OCI-LY7 (cell line): Measurements from ENCODE around the gene BASP1. TPM values are rescaled to one million over a fixed set of nuclear protein-coding genes. Genes with fewer than 3 reads are reported as not detected.

ENCODE experiments used
- BruUV-seq: library from RNA; stranded (reverse); fragments of 400-500 nt; replicated peaks from 2 replicates; lab custom pipeline; 2021; lab: Mats Ljungman, UMichigan
- CTCF ChIA-PET: fragments of 300-600 bp; sonication (Branson Sonifier 250); formaldehyde crosslinking; loops from one replicate; lab custom pipeline; 2022; ENCODE audit warnings: antibody characterized with exemption; ENCODE audit not compliant: unreplicated experiment; lab: Charles Lee
- POLR2A ChIA-PET: fragments of 300-600 bp; sonication (Branson Sonifier 250); formaldehyde crosslinking; loops from one replicate; lab custom pipeline; 2022; ENCODE audit warnings: antibody characterized with exemption; lab: Charles Lee
- DNase-seq: peaks from one replicate; pipeline ENCODE4 v3.0.0-alpha.2; 2015; ENCODE audit warnings: low spot score
- H2AFZ ChIP-seq: fragments of 200-600 bp; sonication (generic), shearing (Covaris generic); 2 replicates; pipeline ENCODE4 v1.6.1; 2014; ENCODE audit warnings: mild to moderate bottlenecking, antibody characterized with exemption, low read length, moderate library complexity
- H3K27ac ChIP-seq: fragments of 200-600 bp; sonication (generic); 2 replicates; pipeline ENCODE4 v1.5.1; 2014; ENCODE audit warnings: mixed run types, low read depth, mild to moderate bottlenecking, moderate library complexity, low read length, inconsistent platforms; ENCODE audit not compliant: poor library complexity, severe bottlenecking
- H3K36me3 ChIP-seq: fragments of 200-600 bp; sonication (generic); 2 replicates; pipeline ENCODE4 v1.6.1; 2014; ENCODE audit warnings: mild to moderate bottlenecking, antibody characterized with exemption, low read length, moderate library complexity, mixed read lengths; ENCODE audit not compliant: insufficient read depth
- H3K4me1 ChIP-seq: fragments of 200-600 bp; sonication (generic); 2 replicates; pipeline ENCODE4 v1.5.1; 2014; ENCODE audit warnings: mild to moderate bottlenecking, low read length; ENCODE audit not compliant: insufficient read depth, poor library complexity, severe bottlenecking
- H3K4me2 ChIP-seq: fragments of 200-600 bp; sonication (generic); 2 replicates; pipeline ENCODE4 v1.6.1; 2014; ENCODE audit warnings: mild to moderate bottlenecking, low read length
- H3K4me3 ChIP-seq: fragments of 200-600 bp; sonication (generic); 2 replicates; pipeline ENCODE4 v1.5.1; 2014; ENCODE audit warnings: mild to moderate bottlenecking, low read depth, low read length; ENCODE audit not compliant: poor library complexity, severe bottlenecking
- H3K79me2 ChIP-seq: fragments of 200-600 bp; sonication (generic); 2 replicates; pipeline ENCODE4 v1.6.1; 2016; ENCODE audit warnings: low read depth, mild to moderate bottlenecking, low read length, moderate library complexity, mixed read lengths; ENCODE audit not compliant: insufficient read depth
- H3K9me2 ChIP-seq: fragments of 200-600 bp; sonication (generic); 2 replicates; pipeline ENCODE4 v1.6.1; 2016; ENCODE audit warnings: mild to moderate bottlenecking, low read length, mixed read lengths; ENCODE audit not compliant: insufficient read depth
- H3K9me3 ChIP-seq: fragments of 200-600 bp; sonication (generic); 2 replicates; pipeline ENCODE4 v1.6.1; 2014; ENCODE audit warnings: mild to moderate bottlenecking, mixed run types, low read length, mixed read lengths
- H4K20me1 ChIP-seq: fragments of 200-600 bp; sonication (generic); 2 replicates; pipeline ENCODE4 v1.6.1; 2014; ENCODE audit warnings: mild to moderate bottlenecking, antibody characterized with exemption, low read length, moderate library complexity, mixed read lengths; ENCODE audit not compliant: insufficient read depth
- EZH2phosphoT487 ChIP-seq: fragments of 200-600 bp; sonication (generic); IDR thresholded peaks from 2 replicates; pipeline ENCODE4 v1.6.1; 2018; ENCODE audit warnings: low read depth, borderline replicate concordance, mild to moderate bottlenecking, mixed run types, antibody characterized with exemption, low read length, moderate library complexity, mixed read lengths
- intact Hi-C: fragments of 100-400 bp; cut with micrococcal nuclease; formaldehyde crosslinking; loops from one replicate; pipeline ENCODE4 v1.10.0; 2022; ENCODE audit not compliant: unreplicated experiment
- total RNA-seq, 2 experiments: library from RNA; depleted of rRNA in 1 of 2; stranded (reverse); fragments of >200 nt in 1 of 2; shearing (Covaris generic) in 1 of 2; gene quantifications; 2 replicates each; pipeline ENCODE4 v1.2.3, GENCODE V29; 2014 to 2022
- TF ChIP-seq, protein P1 (sequence below): fragments of 200-600 bp; sonication (generic); conservative IDR thresholded peaks from 2 replicates; pipeline ENCODE4 v1.5.1; 2014; ENCODE audit warnings: mild to moderate bottlenecking, antibody characterized with exemption, low read length, moderate library complexity, mixed read lengths

The BASP1 gene
- total RNA-seq, 2 experiments from 2014 or later: 23.4 to 64.8 TPM

DNA sequence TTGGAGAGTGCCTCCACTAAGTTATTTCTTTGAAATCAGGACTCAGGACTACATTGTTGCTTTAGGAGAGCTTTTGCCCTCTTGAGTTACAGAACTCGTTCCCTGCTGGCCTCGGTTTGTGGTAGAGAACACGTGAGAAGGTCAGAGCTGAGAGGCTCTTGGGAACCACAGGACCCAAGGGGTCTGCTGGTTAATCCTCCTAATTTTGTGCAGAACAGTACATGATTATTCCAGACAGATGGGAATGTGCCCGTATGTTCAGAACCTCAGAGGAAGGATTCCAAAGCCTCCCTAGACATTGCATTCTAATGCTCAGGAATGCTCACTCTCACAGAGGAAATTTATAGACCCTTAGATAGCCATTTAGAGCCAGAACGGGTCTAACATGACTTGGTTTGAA lies 25.2 kb upstream of the BASP1 start:
- no peak overlapping the region for H3K4me3 ChIP-seq
- no peak for DNase-seq
- H4K20me1 ChIP-seq: no peaks in the 10 kb centered on the region
- POLR2A ChIA-PET: no interaction called here
- CTCF ChIA-PET: interaction anchor here (0.6 kb wide), 1 partner anchor 44 kb away, joined by 4 read pairs; no protein-coding TSS in a partner anchor
- intact Hi-C loops: no loop called here
- H3K27ac ChIP-seq: no peak overlapping the region
- no peaks in the 10 kb centered on the region for H3K79me2 ChIP-seq
- H3K4me2 ChIP-seq: no peak overlapping the region
- no peak overlapping the region for H2AFZ ChIP-seq
- H3K9me2 ChIP-seq: no peaks in the 10 kb centered on the region
- no peaks in the 10 kb centered on the region for H3K4me1 ChIP-seq
- no peaks in the 10 kb centered on the region for H3K36me3 ChIP-seq
- BruUV-seq: no TSS peak
- H3K9me3 ChIP-seq: no peaks in the 10 kb centered on the region
- no peak for TF ChIP-seq EZH2phosphoT487
- TF ChIP-seq, protein P1, sequence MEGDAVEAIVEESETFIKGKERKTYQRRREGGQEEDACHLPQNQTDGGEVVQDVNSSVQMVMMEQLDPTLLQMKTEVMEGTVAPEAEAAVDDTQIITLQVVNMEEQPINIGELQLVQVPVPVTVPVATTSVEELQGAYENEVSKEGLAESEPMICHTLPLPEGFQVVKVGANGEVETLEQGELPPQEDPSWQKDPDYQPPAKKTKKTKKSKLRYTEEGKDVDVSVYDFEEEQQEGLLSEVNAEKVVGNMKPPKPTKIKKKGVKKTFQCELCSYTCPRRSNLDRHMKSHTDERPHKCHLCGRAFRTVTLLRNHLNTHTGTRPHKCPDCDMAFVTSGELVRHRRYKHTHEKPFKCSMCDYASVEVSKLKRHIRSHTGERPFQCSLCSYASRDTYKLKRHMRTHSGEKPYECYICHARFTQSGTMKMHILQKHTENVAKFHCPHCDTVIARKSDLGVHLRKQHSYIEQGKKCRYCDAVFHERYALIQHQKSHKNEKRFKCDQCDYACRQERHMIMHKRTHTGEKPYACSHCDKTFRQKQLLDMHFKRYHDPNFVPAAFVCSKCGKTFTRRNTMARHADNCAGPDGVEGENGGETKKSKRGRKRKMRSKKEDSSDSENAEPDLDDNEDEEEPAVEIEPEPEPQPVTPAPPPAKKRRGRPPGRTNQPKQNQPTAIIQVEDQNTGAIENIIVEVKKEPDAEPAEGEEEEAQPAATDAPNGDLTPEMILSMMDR: no peak

DNA sequence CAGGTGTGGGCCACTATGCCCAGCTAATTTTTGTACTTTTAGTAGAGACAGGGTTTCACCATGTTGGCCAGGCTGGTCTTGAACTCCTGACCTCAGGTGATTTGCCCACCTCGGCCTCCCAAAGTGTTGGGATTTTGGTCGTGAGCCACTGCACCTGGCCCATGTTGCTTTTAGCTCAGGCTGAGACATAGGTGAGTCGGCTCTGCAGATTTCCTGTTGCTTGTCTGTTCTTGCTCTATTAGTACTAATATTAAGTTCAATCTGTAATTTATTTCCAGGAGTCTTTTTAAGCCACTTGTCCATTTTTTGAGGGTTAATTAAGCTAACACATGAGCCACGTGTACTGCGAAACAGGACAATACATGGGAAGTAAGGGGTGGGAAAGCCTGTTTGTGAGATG lies 21.4 kb upstream of the BASP1 start:
- ChIA-PET POLR2A (no interaction called here), CTCF (no interaction called here)

DNA sequence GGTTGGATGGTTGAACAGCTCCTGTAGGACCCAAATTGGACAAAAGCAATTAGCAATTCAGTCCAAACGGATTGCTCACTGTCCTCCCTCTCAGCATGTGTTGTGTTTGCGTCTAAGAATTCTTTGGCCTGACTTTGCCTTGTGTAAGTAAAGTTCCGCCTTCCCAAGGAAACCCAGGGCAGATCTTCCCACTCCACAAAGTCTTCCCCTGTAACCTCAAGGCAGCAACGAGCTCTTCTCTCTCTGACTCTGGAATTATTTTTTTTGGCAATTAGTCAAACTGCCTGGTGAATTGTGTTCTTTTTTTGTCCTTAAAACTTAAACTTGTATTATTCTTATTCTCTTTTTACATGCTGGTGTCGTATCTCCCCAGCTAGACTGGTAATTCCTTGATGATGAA lies 20.7 kb upstream of the BASP1 start:
- Histone ChIP-seq H3K79me2 (no peaks in the 10 kb centered on the region), H3K9me3 (no peaks in the 10 kb centered on the region), H3K27ac (no peak overlapping the region), H3K4me2 (no peak overlapping the region), H3K36me3 (no peaks in the 10 kb centered on the region), H4K20me1 (no peaks in the 10 kb centered on the region), H3K9me2 (no peaks in the 10 kb centered on the region), H3K4me1 (no peaks in the 10 kb centered on the region), H3K4me3 (no peak overlapping the region), H2AFZ (no peak overlapping the region)
- no peak for TF ChIP-seq EZH2phosphoT487
- intact Hi-C loops: no loop called here
- CTCF ChIA-PET: no interaction called here
- no peak for DNase-seq
- POLR2A ChIA-PET: no interaction called here
- no TSS peak for BruUV-seq

More for the DNA sequence above, 21.4 kb upstream of the BASP1 start:
- DNase-seq: no peak
- Histone ChIP-seq H3K4me2 (no peak overlapping the region), H2AFZ (no peak overlapping the region), H3K4me1 (no peaks in the 10 kb centered on the region), H3K79me2 (no peaks in the 10 kb centered on the region), H3K9me3 (no peaks in the 10 kb centered on the region), H4K20me1 (no peaks in the 10 kb centered on the region), H3K36me3 (no peaks in the 10 kb centered on the region), H3K4me3 (no peak overlapping the region), H3K9me2 (no peaks in the 10 kb centered on the region), H3K27ac (no peak overlapping the region)
- intact Hi-C loops: no loop called here
- no TSS peak for BruUV-seq
- TF ChIP-seq EZH2phosphoT487: no peak
- TF ChIP-seq, protein P1: no peak
